HepG2 (cell line): ENCODE results near the gene TMEM135. TPM values are rescaled to one million over a fixed set of nuclear protein-coding genes. Genes with fewer than 3 reads are reported as not detected.

Source experiments
- CENPX ChIP-seq: sonication (generic); formaldehyde crosslinking; IDR thresholded peaks from 2 replicates; pipeline ENCODE4 v1.9.0; 2021; ENCODE audit warnings: mild to moderate bottlenecking, missing genetic modification reagents, moderate library complexity
- GLMP ChIP-seq: sonication (generic); formaldehyde crosslinking; IDR thresholded peaks from 2 replicates; pipeline ENCODE4 v1.9.0; 2021; ENCODE audit warnings: missing genetic modification reagents, mild to moderate bottlenecking, borderline replicate concordance
- HBP1 ChIP-seq: IDR thresholded peaks from 2 replicates; pipeline ENCODE4 v1.6.1; 2016; ENCODE audit warnings: low read depth, control low read depth
- KDM2A ChIP-seq: sonication (generic); formaldehyde crosslinking; IDR thresholded peaks from 2 replicates; pipeline ENCODE4 v1.4.0; 2020; ENCODE audit warnings: low read depth, missing genetic modification reagents, borderline replicate concordance
- NR1H2 ChIP-seq: sonication (generic); formaldehyde crosslinking; IDR thresholded peaks from 2 replicates; pipeline ENCODE4 v1.8.1; 2022; ENCODE audit warnings: low read depth, missing genetic modification reagents, borderline replicate concordance
- SMARCE1 ChIP-seq: fragments of 450-650 bp; IDR thresholded peaks from 2 replicates; pipeline ENCODE4 v1.6.1; 2017; ENCODE audit warnings: borderline replicate concordance
- SP5 ChIP-seq: IDR thresholded peaks from 2 replicates; pipeline ENCODE4 v1.6.1; 2016; ENCODE audit warnings: low read depth, borderline replicate concordance
- TAF15 ChIP-seq: fragments of 200-400 bp; formaldehyde crosslinking; IDR thresholded peaks from one replicate; pipeline ENCODE4 v1.6.1; 2018; ENCODE audit warnings: mild to moderate bottlenecking, low read depth, low read length; ENCODE audit not compliant: poor library complexity, severe bottlenecking
- ZNF556 ChIP-seq: sonication (generic); formaldehyde crosslinking; IDR thresholded peaks from 2 replicates; pipeline ENCODE4 v1.4.0; 2020; ENCODE audit warnings: mild to moderate bottlenecking, missing genetic modification reagents, borderline replicate concordance
- ZNF564 ChIP-seq: sonication (generic); formaldehyde crosslinking; IDR thresholded peaks from 2 replicates; pipeline ENCODE4 v1.8.1; 2023; ENCODE audit warnings: mild to moderate bottlenecking, missing genetic modification reagents
- ZNF704 ChIP-seq: sonication (generic); formaldehyde crosslinking; IDR thresholded peaks from 2 replicates; pipeline ENCODE4 v1.8.1; 2023; ENCODE audit warnings: mild to moderate bottlenecking, inconsistent platforms, moderate library complexity, missing genetic modification reagents, borderline replicate concordance
- ZNF709 ChIP-seq: sonication (generic); formaldehyde crosslinking; IDR thresholded peaks from 2 replicates; pipeline ENCODE4 v1.5.0; 2020; ENCODE audit warnings: mild to moderate bottlenecking, missing genetic modification reagents
- polyA plus RNA-seq, 8 experiments: library from polyadenylated mRNA; depleted of rRNA in 3 of 8; stranded (reverse) in 7 of 8; unstranded in 1 of 8; fragments of >200 nt; fragmentation: Illumina TruSeq in 4 of 8; extraction: Trizol in 4 of 8; gene quantifications; 2 replicates each; pipeline versions ENCODE4 v1.2.1 to v1.2.3, GENCODE V29; 2011 to 2016; ENCODE audit warnings: low read depth in 4 of 8, missing spikeins in 1 of 8, mixed read lengths in 1 of 8; ENCODE audit not compliant: insufficient read depth in 1 of 8
- total RNA-seq, 5 experiments: library from RNA; depleted of rRNA; stranded (reverse); fragments of >200 nt; fragmentation: Illumina TruSeq; extraction: Trizol; gene quantifications; 2 replicates each; pipeline ENCODE4 v1.2.3, GENCODE V29; 2016; ENCODE audit warnings: low read depth in 1 of 5
- TF ChIP-seq, protein P1 (sequence below): sonication (generic); formaldehyde crosslinking; IDR thresholded peaks from 2 replicates; pipeline ENCODE4 v1.4.0; 2020; ENCODE audit warnings: missing genetic modification reagents
- TF ChIP-seq, protein P2 (sequence below): sonication (generic); formaldehyde crosslinking; IDR thresholded peaks from 2 replicates; pipeline ENCODE4 v1.5.1; 2020; ENCODE audit warnings: missing genetic modification reagents, mild to moderate bottlenecking, borderline replicate concordance

TMEM135 gene
- total and polyA plus RNA-seq, 2 of the 13 experiments (the other 11 are each of a cell fraction or from before 2014, with no cell fraction given), result 36.6 to 88.9 TPM

DNA sequence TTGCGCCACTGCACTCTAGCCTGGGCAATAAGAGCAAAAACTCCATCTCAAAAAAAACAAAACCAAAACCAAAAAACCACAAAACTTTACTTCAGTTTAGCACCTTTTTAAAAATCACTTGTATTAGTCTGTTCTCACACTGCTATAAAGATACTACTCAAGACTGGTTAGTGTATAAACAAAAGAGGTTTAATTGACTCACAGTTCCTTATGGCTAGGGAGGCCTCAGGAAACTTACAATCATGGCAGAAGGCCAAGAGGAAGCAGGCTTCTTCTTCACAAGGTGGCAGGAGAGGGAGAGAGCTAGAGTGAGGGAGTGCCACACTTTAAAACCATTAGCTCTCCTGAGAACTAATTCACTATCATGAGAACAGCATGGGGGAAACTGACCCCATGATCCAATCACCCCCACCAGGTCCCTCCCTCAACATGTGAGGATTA, 261.3 kb downstream of the TMEM135 start (continued):
- TF ChIP-seq, protein P1, sequence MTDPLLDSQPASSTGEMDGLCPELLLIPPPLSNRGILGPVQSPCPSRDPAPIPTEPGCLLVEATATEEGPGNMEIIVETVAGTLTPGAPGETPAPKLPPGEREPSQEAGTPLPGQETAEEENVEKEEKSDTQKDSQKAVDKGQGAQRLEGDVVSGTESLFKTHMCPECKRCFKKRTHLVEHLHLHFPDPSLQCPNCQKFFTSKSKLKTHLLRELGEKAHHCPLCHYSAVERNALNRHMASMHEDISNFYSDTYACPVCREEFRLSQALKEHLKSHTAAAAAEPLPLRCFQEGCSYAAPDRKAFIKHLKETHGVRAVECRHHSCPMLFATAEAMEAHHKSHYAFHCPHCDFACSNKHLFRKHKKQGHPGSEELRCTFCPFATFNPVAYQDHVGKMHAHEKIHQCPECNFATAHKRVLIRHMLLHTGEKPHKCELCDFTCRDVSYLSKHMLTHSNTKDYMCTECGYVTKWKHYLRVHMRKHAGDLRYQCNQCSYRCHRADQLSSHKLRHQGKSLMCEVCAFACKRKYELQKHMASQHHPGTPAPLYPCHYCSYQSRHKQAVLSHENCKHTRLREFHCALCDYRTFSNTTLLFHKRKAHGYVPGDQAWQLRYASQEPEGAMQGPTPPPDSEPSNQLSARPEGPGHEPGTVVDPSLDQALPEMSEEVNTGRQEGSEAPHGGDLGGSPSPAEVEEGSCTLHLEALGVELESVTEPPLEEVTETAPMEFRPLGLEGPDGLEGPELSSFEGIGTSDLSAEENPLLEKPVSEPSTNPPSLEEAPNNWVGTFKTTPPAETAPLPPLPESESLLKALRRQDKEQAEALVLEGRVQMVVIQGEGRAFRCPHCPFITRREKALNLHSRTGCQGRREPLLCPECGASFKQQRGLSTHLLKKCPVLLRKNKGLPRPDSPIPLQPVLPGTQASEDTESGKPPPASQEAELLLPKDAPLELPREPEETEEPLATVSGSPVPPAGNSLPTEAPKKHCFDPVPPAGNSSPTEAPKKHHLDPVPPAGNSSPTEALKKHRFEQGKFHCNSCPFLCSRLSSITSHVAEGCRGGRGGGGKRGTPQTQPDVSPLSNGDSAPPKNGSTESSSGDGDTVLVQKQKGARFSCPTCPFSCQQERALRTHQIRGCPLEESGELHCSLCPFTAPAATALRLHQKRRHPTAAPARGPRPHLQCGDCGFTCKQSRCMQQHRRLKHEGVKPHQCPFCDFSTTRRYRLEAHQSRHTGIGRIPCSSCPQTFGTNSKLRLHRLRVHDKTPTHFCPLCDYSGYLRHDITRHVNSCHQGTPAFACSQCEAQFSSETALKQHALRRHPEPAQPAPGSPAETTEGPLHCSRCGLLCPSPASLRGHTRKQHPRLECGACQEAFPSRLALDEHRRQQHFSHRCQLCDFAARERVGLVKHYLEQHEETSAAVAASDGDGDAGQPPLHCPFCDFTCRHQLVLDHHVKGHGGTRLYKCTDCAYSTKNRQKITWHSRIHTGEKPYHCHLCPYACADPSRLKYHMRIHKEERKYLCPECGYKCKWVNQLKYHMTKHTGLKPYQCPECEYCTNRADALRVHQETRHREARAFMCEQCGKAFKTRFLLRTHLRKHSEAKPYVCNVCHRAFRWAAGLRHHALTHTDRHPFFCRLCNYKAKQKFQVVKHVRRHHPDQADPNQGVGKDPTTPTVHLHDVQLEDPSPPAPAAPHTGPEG (CRISPR knock-in tag), result no peak
- no peak for TF ChIP-seq ZNF556 (CRISPR knock-in tag)
- no peak for TF ChIP-seq KDM2A
- TF ChIP-seq HBP1 (CRISPR knock-in tag), result no peak
- TF ChIP-seq CENPX (CRISPR knock-in tag), result no peak
- TF ChIP-seq, protein P2, sequence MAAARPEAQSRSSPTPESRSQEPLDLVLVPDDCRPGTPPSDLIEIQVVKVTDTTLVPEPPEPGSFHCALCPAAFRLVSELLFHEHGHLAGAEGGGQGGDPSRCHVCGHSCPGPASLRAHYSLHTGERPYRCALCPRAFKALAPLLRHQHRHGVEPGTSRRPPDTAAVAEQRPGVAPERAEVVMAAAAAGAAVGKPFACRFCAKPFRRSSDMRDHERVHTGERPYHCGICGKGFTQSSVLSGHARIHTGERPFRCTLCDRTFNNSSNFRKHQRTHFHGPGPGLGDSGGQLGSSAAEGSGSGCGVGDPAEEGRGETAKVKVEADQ, result no peak
- no peak for TF ChIP-seq NR1H2 (CRISPR knock-in tag)
- no peak for TF ChIP-seq SMARCE1
- no peak for TF ChIP-seq TAF15
- no peak for TF ChIP-seq SP5 (CRISPR knock-in tag)
- TF ChIP-seq ZNF704 (CRISPR knock-in tag), result no peak
- no peak for TF ChIP-seq ZNF564 (CRISPR knock-in tag)
- no peak for TF ChIP-seq ZNF709
- no peak for TF ChIP-seq GLMP (CRISPR knock-in tag)
